HepG2 (cell line): ENCODE measurements around the gene MIF4GD. TPM values are rescaled to one million over a fixed set of nuclear protein-coding genes. Genes with fewer than 3 reads are reported as not detected.

ENCODE experiments used
- ATAC-seq: fragments of 200-7000 bp; cut with Tn5 transposase; 3 replicates; pipeline ENCODE4 v1.9.1; 2020; ENCODE audit warnings: mild to moderate bottlenecking, moderate library complexity
- BruUV-seq: library from RNA; stranded (reverse); fragments of 400-500 nt; replicated peaks from 2 replicates; lab custom pipeline; 2021; lab: Mats Ljungman, UMichigan
- CTCF ChIA-PET: fragments of 300-600 bp; formaldehyde crosslinking; extraction: SDS; loops from one replicate; lab custom pipeline; 2021; ENCODE audit warnings: low total read pairs, inconsistent platforms, low intra/inter-chr PET ratio; lab: Yijun Ruan, JAX
- POLR2A ChIA-PET: fragments of 350-600 bp; sonication (Branson Sonifier 250); formaldehyde crosslinking; loops from one replicate; lab custom pipeline; 2020; ENCODE audit warnings: antibody characterized with exemption, inconsistent platforms; lab: Yijun Ruan, JAX
- DNase-seq: peaks from one replicate; pipeline ENCODE4 v3.0.0-alpha.2; 2015; ENCODE audit warnings: low spot score
- FAIRE-seq: peaks from 3 replicates; lab custom pipeline; 2011; peaks lifted over from hg19 to GRCh38; lab: Jason Lieb, UNC
- H2AFZ ChIP-seq: one replicate; pipeline ENCODE4 v1.6.1; 2011; ENCODE audit warnings: low read length, inconsistent platforms
- H3K27ac ChIP-seq: fragments of 300-600 bp; 3 replicates; pipeline ENCODE4 v1.8.0; 2011; ENCODE audit warnings: mixed run types, mild to moderate bottlenecking, mixed read lengths, low read length, inconsistent platforms; ENCODE audit not compliant: insufficient read depth; ENCODE audit errors: extremely low read length
- H3K27me3 ChIP-seq, 2 experiments: fragments of 200-600 bp in 1 of 2; 2 replicates in 1 of 2; 3 replicates in 1 of 2; pipeline versions ENCODE4 v1.6.0 to v1.8.0; 2011; ENCODE audit warnings: low read length in 2 of 2, mild to moderate bottlenecking in 2 of 2, moderate library complexity in 2 of 2, inconsistent platforms in 1 of 2; ENCODE audit not compliant: insufficient read depth in 2 of 2, control insufficient read depth in 1 of 2
- H3K36me3 ChIP-seq, 2 experiments: fragments of 200-600 bp in 1 of 2; replicated peaks in 1 of 2; 2 replicates in 1 of 2; 3 replicates in 1 of 2; pipeline versions ENCODE4 v1.5.1 to v1.8.0; 2011; ENCODE audit warnings: low read length in 2 of 2, inconsistent platforms in 1 of 2; ENCODE audit not compliant: insufficient read depth in 2 of 2, control insufficient read depth in 1 of 2
- H3K4me1 ChIP-seq: 2 replicates; pipeline ENCODE4 v1.5.1; 2012; ENCODE audit warnings: low read length, inconsistent platforms; ENCODE audit not compliant: insufficient read depth
- H3K4me2 ChIP-seq: 2 replicates; pipeline ENCODE4 v1.6.0; 2011; ENCODE audit warnings: low read depth, low read length, inconsistent platforms
- H3K4me3 ChIP-seq, 3 experiments: fragments of 200-600 bp in 1 of 3; sonication (generic), shearing (Covaris generic) in 1 of 3; replicated peaks in 1 of 3; 2 replicates each; pipeline ENCODE4 v1.5.1; 2011 to 2016; ENCODE audit warnings: low read length in 3 of 3, inconsistent platforms in 2 of 3, low read depth in 2 of 3, mild to moderate bottlenecking in 2 of 3, control low read depth in 1 of 3, mixed read lengths in 1 of 3; ENCODE audit not compliant: insufficient read depth in 1 of 3
- H3K79me2 ChIP-seq: one replicate; pipeline ENCODE4 v1.6.1; 2011; ENCODE audit warnings: low read length, inconsistent platforms; ENCODE audit not compliant: insufficient read depth
- H3K9ac ChIP-seq: 2 replicates; pipeline ENCODE4 v1.6.0; 2011; ENCODE audit warnings: mild to moderate bottlenecking, low read depth, low read length, inconsistent platforms; ENCODE audit not compliant: insufficient read depth
- H3K9me3 ChIP-seq: 2 replicates; pipeline ENCODE4 v1.5.1; 2012; ENCODE audit warnings: mild to moderate bottlenecking, low read length
- H4K20me1 ChIP-seq: 2 replicates; pipeline ENCODE4 v1.6.0; 2011; ENCODE audit warnings: inconsistent platforms, mild to moderate bottlenecking, low read length, moderate library complexity; ENCODE audit not compliant: insufficient read depth
- ARNTL ChIP-seq: sonication (generic); formaldehyde crosslinking; IDR thresholded peaks from 2 replicates; pipeline ENCODE4 v1.4.0; 2020; ENCODE audit warnings: mild to moderate bottlenecking, missing genetic modification reagents
- BCL6 ChIP-seq: IDR thresholded peaks from 2 replicates; pipeline ENCODE4 v1.6.1; 2016; ENCODE audit warnings: missing genetic modification reagents, missing compliant biosample characterization
- FOXA3 ChIP-seq: IDR thresholded peaks from 2 replicates; pipeline ENCODE4 v1.6.1; 2016; ENCODE audit warnings: missing genetic modification reagents, missing compliant biosample characterization
- GATA4 ChIP-seq: sonication (generic); IDR thresholded peaks from 2 replicates; pipeline ENCODE4 v1.6.1; 2016; ENCODE audit warnings: antibody characterized with exemption, low read depth, borderline replicate concordance
- HMG20A ChIP-seq: IDR thresholded peaks from 2 replicates; pipeline ENCODE4 v1.6.1; 2016; ENCODE audit warnings: borderline replicate concordance
- NFIB ChIP-seq: sonication (generic); formaldehyde crosslinking; IDR thresholded peaks from 2 replicates; pipeline ENCODE4 v1.9.0; 2021; ENCODE audit warnings: missing genetic modification reagents, mild to moderate bottlenecking, borderline replicate concordance
- SKI ChIP-seq: fragments of 450-650 bp; IDR thresholded peaks from one replicate; pipeline ENCODE4 v1.6.1; 2018; ENCODE audit warnings: mild to moderate bottlenecking; ENCODE audit not compliant: partially characterized antibody
- SKIL ChIP-seq: sonication (generic); formaldehyde crosslinking; IDR thresholded peaks from 2 replicates; pipeline ENCODE4 v1.8.0; 2022; ENCODE audit warnings: missing genetic modification reagents, mild to moderate bottlenecking, moderate library complexity, borderline replicate concordance
- ZNF350 ChIP-seq: sonication (generic); formaldehyde crosslinking; IDR thresholded peaks from 2 replicates; pipeline ENCODE4 v1.4.0; 2020; ENCODE audit warnings: mild to moderate bottlenecking, low read depth, missing genetic modification reagents, borderline replicate concordance
- ZNF543 ChIP-seq: sonication (generic); formaldehyde crosslinking; IDR thresholded peaks from 2 replicates; pipeline ENCODE4 v1.4.0; 2020; ENCODE audit warnings: mild to moderate bottlenecking, missing genetic modification reagents
- ZNF619 ChIP-seq: sonication (generic); formaldehyde crosslinking; IDR thresholded peaks from 2 replicates; pipeline ENCODE4 v1.4.0; 2020; ENCODE audit warnings: mild to moderate bottlenecking, missing genetic modification reagents
- WGBS: methylation state at CpG from one replicate; pipeline ENCODE4 v1.1.6; 2017; ENCODE audit warnings: low lambda C conversion rate; 5-methylcytosine and 5-hydroxymethylcytosine counted together
- in situ Hi-C: cut with HindIII; loops from 2 replicates; pipeline ENCODE4 v1.10.0; 2017; ENCODE audit warnings: low pct_unique_long_range_greater_than_20kb; ENCODE audit not compliant: extremely low pct_ligation_motif_present
- intact Hi-C: fragments of 100-400 bp; cut with micrococcal nuclease; formaldehyde crosslinking; loops from one replicate; pipeline ENCODE4 v1.10.0; 2022; ENCODE audit not compliant: unreplicated experiment
- polyA plus RNA-seq, 8 experiments: library from polyadenylated mRNA; depleted of rRNA in 3 of 8; stranded (reverse) in 7 of 8; unstranded in 1 of 8; fragments of >200 nt; fragmentation: Illumina TruSeq in 4 of 8; extraction: Trizol in 4 of 8; gene quantifications; 2 replicates each; pipeline versions ENCODE4 v1.2.1 to v1.2.3, GENCODE V29; 2011 to 2016; ENCODE audit warnings: low read depth in 4 of 8, missing spikeins in 1 of 8, mixed read lengths in 1 of 8; ENCODE audit not compliant: insufficient read depth in 1 of 8
- total RNA-seq, 5 experiments: library from RNA; depleted of rRNA; stranded (reverse); fragments of >200 nt; fragmentation: Illumina TruSeq; extraction: Trizol; gene quantifications; 2 replicates each; pipeline ENCODE4 v1.2.3, GENCODE V29; 2016; ENCODE audit warnings: low read depth in 1 of 5
- TF ChIP-seq, protein P1 (sequence below): conservative IDR thresholded peaks from 2 replicates; pipeline ENCODE4 v1.6.1; 2018; ENCODE audit warnings: missing genetic modification reagents
- TF ChIP-seq, protein P2 (sequence below): sonication (generic); formaldehyde crosslinking; IDR thresholded peaks from 2 replicates; pipeline ENCODE4 v1.4.0; 2020; ENCODE audit warnings: missing genetic modification reagents, mild to moderate bottlenecking, borderline replicate concordance

Gene MIF4GD
- total and polyA plus RNA-seq, 2 of the 13 experiments (the other 11 are each of a cell fraction or from before 2014, with no cell fraction given): 14.0 to 28.0 TPM

GRCh38 chr17:75315541-75316243 lies 44.7 kb upstream of the MIF4GD start (continued):
- TF ChIP-seq, protein P1, sequence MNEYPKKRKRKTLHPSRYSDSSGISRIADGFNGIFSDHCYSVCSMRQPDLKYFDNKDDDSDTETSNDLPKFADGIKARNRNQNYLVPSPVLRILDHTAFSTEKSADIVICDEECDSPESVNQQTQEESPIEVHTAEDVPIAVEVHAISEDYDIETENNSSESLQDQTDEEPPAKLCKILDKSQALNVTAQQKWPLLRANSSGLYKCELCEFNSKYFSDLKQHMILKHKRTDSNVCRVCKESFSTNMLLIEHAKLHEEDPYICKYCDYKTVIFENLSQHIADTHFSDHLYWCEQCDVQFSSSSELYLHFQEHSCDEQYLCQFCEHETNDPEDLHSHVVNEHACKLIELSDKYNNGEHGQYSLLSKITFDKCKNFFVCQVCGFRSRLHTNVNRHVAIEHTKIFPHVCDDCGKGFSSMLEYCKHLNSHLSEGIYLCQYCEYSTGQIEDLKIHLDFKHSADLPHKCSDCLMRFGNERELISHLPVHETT (CRISPR knock-in tag): no peak

DNA sequence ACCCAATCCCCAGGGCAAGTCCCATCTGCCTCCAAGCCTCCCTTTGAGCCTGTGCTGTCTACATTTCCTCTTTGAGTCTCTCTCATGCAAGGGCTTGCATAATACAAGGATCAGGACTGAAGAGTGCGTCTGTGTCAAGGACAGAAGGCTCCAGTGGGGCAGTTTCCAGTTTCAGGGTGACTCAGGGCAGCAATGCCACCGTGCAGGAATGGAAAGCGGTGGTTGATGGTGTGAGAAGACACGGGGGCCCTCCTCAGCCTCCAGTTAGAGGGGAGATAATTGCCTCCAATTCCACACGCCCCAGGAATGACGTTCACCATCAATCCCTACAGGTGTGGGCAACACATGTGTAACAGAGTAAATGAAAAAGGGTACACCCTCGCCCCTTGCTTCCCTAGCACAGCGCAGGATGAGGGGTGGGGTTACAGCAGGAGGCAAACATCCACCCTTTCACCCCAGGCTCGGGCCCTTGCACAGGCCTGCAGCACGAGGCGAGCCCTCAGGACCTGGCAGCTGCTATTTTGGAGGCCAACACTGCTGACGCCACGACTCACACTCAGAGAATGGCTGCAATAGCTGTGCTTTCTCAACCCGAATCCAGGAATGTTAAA lies 43.0 kb upstream of the MIF4GD start:
- Histone ChIP-seq H3K27ac (peak overlapping the region; percentile 25), H3K79me2 (no peaks in the 10 kb centered on the region), H3K4me3 (no peak overlapping the region), H3K9ac (no peak overlapping the region), H3K9me3 (no peaks in the 10 kb centered on the region), H2AFZ (no peak overlapping the region), H3K4me1 (peaks cover 49% of the 10 kb centered on the region), H3K27me3 (no peaks in the 10 kb centered on the region), H3K36me3 (peaks cover 3 to 15% of the 10 kb centered on the region in 2 experiments; a peak in 3 of 5 replicates), H4K20me1 (no peaks in the 10 kb centered on the region), H3K4me2 (peak overlapping the region; percentile 23; the same call in 1 of the 2 replicates)
- ChIA-PET POLR2A (interaction anchor here (1.0 to 3.2 kb wide), 3 partner anchors 9 to 92 kb away, joined by 3 to 7 read pairs (median 6); partner anchors contain the start of gene GRB2), CTCF (no interaction called here)
- DNase-seq (peak; percentile 73), FAIRE-seq (peak; percentile 63), ATAC-seq (peak; percentile 46)
- 50% methylated on average over 11 of the region's 14 CpGs for WGBS
- intact Hi-C loops (no loop called here), in situ Hi-C loops (no loop called here)
- no TSS peak for BruUV-seq
- TF ChIP-seq, protein P2, sequence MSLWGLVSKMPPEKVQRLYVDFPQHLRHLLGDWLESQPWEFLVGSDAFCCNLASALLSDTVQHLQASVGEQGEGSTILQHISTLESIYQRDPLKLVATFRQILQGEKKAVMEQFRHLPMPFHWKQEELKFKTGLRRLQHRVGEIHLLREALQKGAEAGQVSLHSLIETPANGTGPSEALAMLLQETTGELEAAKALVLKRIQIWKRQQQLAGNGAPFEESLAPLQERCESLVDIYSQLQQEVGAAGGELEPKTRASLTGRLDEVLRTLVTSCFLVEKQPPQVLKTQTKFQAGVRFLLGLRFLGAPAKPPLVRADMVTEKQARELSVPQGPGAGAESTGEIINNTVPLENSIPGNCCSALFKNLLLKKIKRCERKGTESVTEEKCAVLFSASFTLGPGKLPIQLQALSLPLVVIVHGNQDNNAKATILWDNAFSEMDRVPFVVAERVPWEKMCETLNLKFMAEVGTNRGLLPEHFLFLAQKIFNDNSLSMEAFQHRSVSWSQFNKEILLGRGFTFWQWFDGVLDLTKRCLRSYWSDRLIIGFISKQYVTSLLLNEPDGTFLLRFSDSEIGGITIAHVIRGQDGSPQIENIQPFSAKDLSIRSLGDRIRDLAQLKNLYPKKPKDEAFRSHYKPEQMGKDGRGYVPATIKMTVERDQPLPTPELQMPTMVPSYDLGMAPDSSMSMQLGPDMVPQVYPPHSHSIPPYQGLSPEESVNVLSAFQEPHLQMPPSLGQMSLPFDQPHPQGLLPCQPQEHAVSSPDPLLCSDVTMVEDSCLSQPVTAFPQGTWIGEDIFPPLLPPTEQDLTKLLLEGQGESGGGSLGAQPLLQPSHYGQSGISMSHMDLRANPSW (CRISPR knock-in tag): no peak
- TF ChIP-seq ZNF350 (peak; percentile 63; the same call in 1 of the 2 replicates), SKIL (CRISPR knock-in tag) (no peak), BCL6 (CRISPR knock-in tag) (peak; percentile 52; the same call in 1 of the 2 replicates), ZNF619 (CRISPR knock-in tag) (no peak), ARNTL (CRISPR knock-in tag) (no peak), ZNF543 (CRISPR knock-in tag) (no peak), SKI (peak; percentile 32), NFIB (CRISPR knock-in tag) (no peak), HMG20A (CRISPR knock-in tag) (0 out of 2 replicates have a peak, but pooled peaks have one; percentile 43), GATA4 (no peak), FOXA3 (peak; percentile 40; the same call in 1 of the 2 replicates)
